T47D (cell line): ENCODE results near the gene BHLHA15.
A peak's percentile ranks its signal among the peaks of the same experiment; 100 is the strongest.

Experiments
- DNase-seq, 2 experiments: peaks; one replicate each; pipeline versions ENCODE4 v3.0.0 to v3.0.0-alpha.2; 2011 to 2012; ENCODE audit warnings: low read depth in 1 of 2, low spot score in 1 of 2
- JUND ChIP-seq: IDR thresholded peaks from 2 replicates; pipeline ENCODE4 v1.6.1; 2012; ENCODE audit warnings: low read depth
- in situ Hi-C: cut with HindIII; loops from 2 replicates; pipeline ENCODE4 v1.10.0; 2016; ENCODE audit warnings: low sequenced_read_pairs, low pct_unique_long_range_greater_than_20kb

The BHLHA15 gene

GRCh38 chr7:98211221-98211675 is at the start of gene BHLHA15:
Gene BHLHA15 (plus strand): TSS chr7:98211439. CDS start chr7:98212310, 871 bp downstream.
- DNase-seq: peak; percentile 60 to 66
- in situ Hi-C loops: no loop called here
- no peak for TF ChIP-seq JUND

GRCh38 chr7:98162758-98163157 is 48.5 kb upstream of the BHLHA15 start:
- no peak for TF ChIP-seq JUND
- no peak for DNase-seq
- in situ Hi-C loops: no loop called here

GRCh38 chr7:98163269-98163668 is 48.0 kb upstream of the BHLHA15 start:
- DNase-seq: no peak
- in situ Hi-C loops: no loop called here
- no peak for TF ChIP-seq JUND

- no peak for TF ChIP-seq JUND
- DNase-seq: no peak
- in situ Hi-C loops: no loop called here
Observed at GRCh38 chr7:98163704-98164494, 47.3 kb upstream of the BHLHA15 start.

GRCh38 chr7:98165827-98166667 is 45.2 kb upstream of the BHLHA15 start:
- TF ChIP-seq JUND: no peak
- in situ Hi-C loops: no loop called here
- peak; percentile 48 to 63 for DNase-seq

- no peak for TF ChIP-seq JUND
- DNase-seq: peak in 1 of 2 experiments; percentile 21
- in situ Hi-C loops: no loop called here
Observed at GRCh38 chr7:98166668-98166970, 44.6 kb upstream of the BHLHA15 start.

GRCh38 chr7:98167653-98168052 is 43.6 kb upstream of the BHLHA15 start:
- no peak for TF ChIP-seq JUND
- no peak for DNase-seq
- in situ Hi-C loops: no loop called here

- in situ Hi-C loops: no loop called here
- 0 out of 2 replicates have a peak, but pooled peaks have one; percentile 31 for TF ChIP-seq JUND
- peak; percentile 71 to 75 for DNase-seq
Observed at GRCh38 chr7:98168181-98168903, 42.9 kb upstream of the BHLHA15 start.

- DNase-seq: no peak
- TF ChIP-seq JUND: no peak
- in situ Hi-C loops: no loop called here
Observed at GRCh38 chr7:98168904-98169621, 42.2 kb upstream of the BHLHA15 start.

GRCh38 chr7:98170966-98171365 is 40.3 kb upstream of the BHLHA15 start:
- in situ Hi-C loops: no loop called here
- no peak for TF ChIP-seq JUND
- DNase-seq: no peak

GRCh38 chr7:98171449-98171848 is 39.8 kb upstream of the BHLHA15 start:
- in situ Hi-C loops: no loop called here
- no peak for TF ChIP-seq JUND
- no peak for DNase-seq
